Right cardiac atrium (tissue), 5 donors: Measurements from ENCODE around the gene MPRIP. TPM values are rescaled to one million over a fixed set of nuclear protein-coding genes. Genes with fewer than 3 reads are reported as not detected.
A peak's percentile ranks its signal among the peaks of the same experiment; 100 is the strongest.

ENCODE experiments used
- ATAC-seq, 2 donors: fragments of 200-7000 bp; cut with Tn5 transposase; one replicate each; pipeline versions ENCODE4 v1.8.0 to v1.9.1; 2020; ENCODE audit warnings: moderate library complexity in 2 of 2, mild to moderate bottlenecking in 1 of 2
- DNase-seq, 3 donors: peaks; one replicate each; pipeline ENCODE4 v3.0.0-alpha.2; 2020
- H3K27ac ChIP-seq: one replicate; pipeline ENCODE4 v1.5.1; 2013; ENCODE audit warnings: mild to moderate bottlenecking, low read length, control low read depth, moderate library complexity
- H3K27me3 ChIP-seq: one replicate; pipeline ENCODE4 v1.6.1; 2013; ENCODE audit not compliant: control insufficient read depth, insufficient read depth
- H3K4me1 ChIP-seq: one replicate; pipeline ENCODE4 v1.6.1; 2013; ENCODE audit warnings: low read length; ENCODE audit not compliant: control insufficient read depth, insufficient read depth
- H3K4me3 ChIP-seq: one replicate; pipeline ENCODE4 v1.5.1; 2013; ENCODE audit warnings: low read length, control low read depth
- H3K9me3 ChIP-seq: one replicate; pipeline ENCODE4 v1.6.1; 2013; ENCODE audit warnings: low read length; ENCODE audit not compliant: control insufficient read depth
- WGBS: extraction: QIAGEN DNeasy Blood & Tissue Kit; methylation state at CpG from one replicate; pipeline ENCODE4 v1.1.7; 2013; 5-methylcytosine and 5-hydroxymethylcytosine counted together
- intact Hi-C, 4 donors: fragments of 100-400 bp; cut with DNase I; formaldehyde crosslinking; loops; one replicate each; pipeline versions ENCODE4 v1.11.0 to v1.14.0; 2022 to 2023
- polyA plus RNA-seq: library from polyadenylated mRNA; stranded (reverse); fragments of 200-250 nt; gene quantifications from one replicate; pipeline ENCODE4 v1.2.3, GENCODE V29; 2013
- total RNA-seq, 4 donors: library from RNA; stranded (reverse); fragmentation: NEBNext Ultra II Directional; extraction: Animal tissue kit (Norgen Biotek cat#: 25700); gene quantifications; one replicate each; pipeline ENCODE4 v1.2.1, GENCODE V29; 2021
- donor health status: healthy with polysubstance abuse.
- donor health status: DM: no; HTN: yes; CAD: no.
- donor health status: DM: no; HTN: no; CAD: no.
- donor health status: DM: no; HTN: yes; CAD: no; lungs with severe emphysema.
- donor health status: DM: yes; HTN: yes; CAD: no.

The MPRIP gene
- total and polyA plus RNA-seq, 5 donors = 228 to 331 (median 312) TPM

DNA sequence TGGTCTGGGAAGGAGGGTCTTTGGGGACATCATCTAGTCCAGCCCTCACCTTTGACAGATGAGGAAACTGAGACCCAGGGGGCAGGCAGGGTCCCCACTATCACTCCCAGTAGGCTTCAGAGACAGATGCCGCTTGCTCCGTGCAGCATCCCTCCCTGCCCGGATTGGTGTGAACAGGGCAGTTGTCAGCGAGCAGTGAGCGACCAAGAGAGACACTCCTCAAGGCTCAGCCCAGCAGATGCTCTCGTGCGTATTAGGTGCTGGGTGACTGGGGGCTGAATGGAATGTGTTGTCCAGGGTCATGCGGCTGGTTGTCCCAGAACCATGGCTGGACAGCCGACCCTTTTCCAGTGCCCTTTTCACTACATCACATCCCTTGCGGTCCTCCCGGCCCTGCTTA is 49.0 kb downstream of the MPRIP start:
- intact Hi-C loops = no loop called here
- Histone ChIP-seq H3K9me3 (no peaks in the 10 kb centered on the region), H3K27me3 (no peaks in the 10 kb centered on the region), H3K4me1 (peaks cover 24% of the 10 kb centered on the region), H3K27ac (no peak overlapping the region), H3K4me3 (no peak overlapping the region)
- DNase-seq (no peak), ATAC-seq (no peak)
- 85% methylated on average over 11 of the region's 11 CpGs for WGBS

DNA sequence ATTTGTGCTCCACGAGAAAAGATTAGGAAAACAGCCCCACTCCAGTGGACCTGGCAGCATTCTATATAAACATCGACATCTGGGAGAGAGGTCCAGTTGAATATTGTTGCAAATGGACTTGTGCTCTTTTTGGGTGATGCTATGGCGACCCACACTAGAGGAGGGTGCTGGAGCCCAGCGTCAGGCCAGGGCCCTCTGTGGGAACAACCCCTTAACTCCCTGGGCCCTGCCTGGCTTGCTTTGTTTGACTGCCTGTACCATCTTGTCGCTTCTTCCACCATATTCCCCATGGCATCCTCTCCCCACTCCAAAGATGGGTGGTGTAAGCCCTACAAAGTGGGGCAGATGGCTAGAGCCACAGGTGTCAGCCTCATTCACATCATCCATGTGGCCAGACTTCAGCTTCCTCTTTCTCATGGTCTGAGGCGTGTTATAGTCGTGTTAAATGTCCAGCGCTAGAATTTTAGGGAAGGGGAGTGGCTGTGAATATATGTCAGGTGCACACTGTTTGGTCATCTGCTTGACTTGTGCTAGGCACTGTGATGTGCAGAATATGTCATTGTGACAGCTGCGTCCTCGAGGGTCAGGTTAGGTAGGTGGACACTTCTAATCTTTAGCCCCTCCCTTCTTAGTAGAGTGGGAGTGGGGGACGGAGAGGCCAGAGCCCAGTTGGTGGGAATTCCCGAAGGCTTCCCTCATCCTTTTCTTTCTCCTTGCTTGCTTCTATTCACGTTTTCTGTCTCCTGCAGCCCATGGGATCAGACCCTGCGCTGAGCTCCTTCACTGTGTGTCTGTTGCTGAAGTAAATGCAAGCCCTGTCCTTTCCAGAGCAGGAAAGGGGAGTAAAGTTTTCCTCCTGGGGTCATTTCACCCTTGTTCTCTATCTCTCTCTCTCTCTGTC is 49.8 kb downstream of the MPRIP start:
- peak in 1 of 3 donors; percentile 3 for DNase-seq

DNA sequence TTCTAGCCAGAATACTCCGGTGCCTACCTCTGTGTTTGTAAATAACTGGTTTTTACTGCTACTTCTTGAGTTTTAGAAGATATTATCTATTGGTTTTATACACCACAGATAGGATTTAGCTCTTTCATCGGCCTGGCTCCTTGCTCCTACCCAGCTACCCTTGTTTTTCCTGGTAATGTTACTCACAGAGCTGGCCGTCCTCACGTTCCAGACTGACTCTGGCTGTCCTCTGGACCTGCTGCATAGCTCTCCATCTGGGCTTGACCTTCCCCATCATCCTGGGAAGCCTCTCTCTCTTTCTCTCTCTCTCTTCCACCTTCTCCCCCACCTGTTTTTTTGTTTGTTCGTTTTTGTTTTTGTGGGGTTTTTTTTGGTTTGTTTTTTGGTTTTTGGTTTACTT is 51.5 kb downstream of the MPRIP start:
- peak in 1 of 3 donors; percentile 26 for DNase-seq
- no peaks in the 10 kb centered on the region for H3K9me3 ChIP-seq
- no peak overlapping the region for H3K4me3 ChIP-seq
- intact Hi-C loops = no loop called here
- no peak overlapping the region for H3K27ac ChIP-seq
- ATAC-seq = no peak
- peaks cover 35% of the 10 kb centered on the region for H3K4me1 ChIP-seq
- whole genome bisulfite sequencing = 50% methylated on average over 5 of the region's 5 CpGs
- no peaks in the 10 kb centered on the region for H3K27me3 ChIP-seq

More for the DNA sequence above, 49.8 kb downstream of the MPRIP start:
- Histone ChIP-seq H3K27ac (no peak overlapping the region), H3K27me3 (no peaks in the 10 kb centered on the region), H3K4me1 (peaks cover 30% of the 10 kb centered on the region), H3K9me3 (no peaks in the 10 kb centered on the region), H3K4me3 (no peak overlapping the region)
- 77% methylated on average over 14 of the region's 14 CpGs for WGBS
- no peak for ATAC-seq
- intact Hi-C loops = no loop called here

DNA sequence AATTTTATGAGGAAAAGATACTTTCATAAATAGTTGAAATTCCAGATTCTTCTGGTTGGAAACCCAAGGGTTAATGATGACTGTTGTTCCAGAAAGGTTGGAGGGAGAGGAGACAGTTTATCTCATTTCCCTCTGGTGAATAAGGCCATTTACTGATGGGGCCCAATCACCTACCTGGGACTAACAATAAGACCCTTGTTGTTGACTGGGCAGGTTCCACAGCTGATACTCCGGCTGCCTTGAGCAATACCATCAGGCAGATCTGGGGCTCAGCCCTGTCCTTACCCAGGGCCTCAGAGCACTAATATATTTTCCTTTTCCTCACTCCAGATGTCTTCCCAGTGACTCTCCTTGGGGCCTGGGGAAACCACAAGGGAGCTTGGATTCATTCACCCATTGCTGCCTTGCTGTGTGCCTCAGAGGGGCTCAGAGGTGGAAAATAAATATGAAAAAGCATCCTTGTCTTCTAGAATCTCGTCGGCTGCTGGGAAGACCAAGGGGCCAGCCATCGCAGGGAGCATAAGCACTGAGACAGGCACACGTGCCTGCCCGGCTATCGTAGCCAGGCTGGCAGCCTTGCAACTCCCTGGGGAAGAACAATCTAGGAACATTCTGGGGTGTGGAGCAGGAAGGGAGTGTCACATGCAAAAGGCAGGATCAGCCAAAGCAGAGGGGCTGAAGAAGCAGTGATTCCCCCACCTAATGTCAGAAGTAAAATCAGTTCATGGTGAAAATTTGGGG is 54.4 kb downstream of the MPRIP start:
- peaks cover 39% of the 10 kb centered on the region for H3K4me1 ChIP-seq
- 26% methylated on average over 7 of the region's 7 CpGs for WGBS
- peak overlapping the region; percentile 25 for H3K27ac ChIP-seq
- ATAC-seq (peak; percentile 47 to 72), DNase-seq (peak in 1 of 3 donors; percentile 81)
- no peaks in the 10 kb centered on the region for H3K9me3 ChIP-seq
- intact Hi-C loops = loop anchor here in 1 of 4 donors (5.0 kb wide), 1 partner anchor 34 kb away; no protein-coding TSS in a partner anchor
- no peaks in the 10 kb centered on the region for H3K27me3 ChIP-seq
- no peak overlapping the region for H3K4me3 ChIP-seq

DNA sequence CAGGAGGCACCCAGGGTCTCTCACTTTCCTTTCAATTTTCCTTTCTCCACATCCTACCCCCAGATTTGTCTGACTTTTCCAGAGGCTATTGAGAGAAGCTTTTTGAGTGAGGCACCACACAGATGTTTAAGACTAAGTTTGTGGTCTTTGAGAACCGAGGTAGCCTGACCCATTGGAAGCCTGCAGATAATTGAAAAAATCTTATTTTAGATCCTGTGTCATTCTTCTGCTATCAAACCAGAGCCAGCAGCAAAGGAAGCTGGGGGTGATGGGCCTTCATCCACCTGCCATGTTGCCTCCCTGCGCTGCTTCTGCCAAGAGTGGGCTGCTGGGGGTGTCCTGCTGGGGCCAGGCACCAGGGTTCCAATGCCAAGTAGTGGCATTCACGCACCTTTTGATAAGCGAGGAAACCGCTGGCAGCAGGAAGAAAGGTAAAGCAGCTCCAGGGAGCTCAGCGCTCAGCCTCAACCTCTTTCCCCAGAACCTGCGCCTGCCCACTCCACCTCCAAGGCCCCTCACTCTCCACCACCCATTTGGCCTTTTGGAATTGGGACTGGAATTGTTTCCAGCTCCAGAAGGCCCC is 55.6 kb downstream of the MPRIP start:
- intact Hi-C loops = loop anchor here in 1 of 4 donors (5.0 kb wide), 1 partner anchor 36 kb away; no protein-coding TSS in a partner anchor
- no peak overlapping the region for H3K4me3 ChIP-seq
- DNase-seq = no peak
- H3K4me1 ChIP-seq = peaks cover 41% of the 10 kb centered on the region
- WGBS = 76% methylated on average over 7 of the region's 7 CpGs
- ATAC-seq = no peak
- no peaks in the 10 kb centered on the region for H3K9me3 ChIP-seq
- H3K27me3 ChIP-seq = no peaks in the 10 kb centered on the region
- H3K27ac ChIP-seq = peak overlapping the region; percentile 65

DNA sequence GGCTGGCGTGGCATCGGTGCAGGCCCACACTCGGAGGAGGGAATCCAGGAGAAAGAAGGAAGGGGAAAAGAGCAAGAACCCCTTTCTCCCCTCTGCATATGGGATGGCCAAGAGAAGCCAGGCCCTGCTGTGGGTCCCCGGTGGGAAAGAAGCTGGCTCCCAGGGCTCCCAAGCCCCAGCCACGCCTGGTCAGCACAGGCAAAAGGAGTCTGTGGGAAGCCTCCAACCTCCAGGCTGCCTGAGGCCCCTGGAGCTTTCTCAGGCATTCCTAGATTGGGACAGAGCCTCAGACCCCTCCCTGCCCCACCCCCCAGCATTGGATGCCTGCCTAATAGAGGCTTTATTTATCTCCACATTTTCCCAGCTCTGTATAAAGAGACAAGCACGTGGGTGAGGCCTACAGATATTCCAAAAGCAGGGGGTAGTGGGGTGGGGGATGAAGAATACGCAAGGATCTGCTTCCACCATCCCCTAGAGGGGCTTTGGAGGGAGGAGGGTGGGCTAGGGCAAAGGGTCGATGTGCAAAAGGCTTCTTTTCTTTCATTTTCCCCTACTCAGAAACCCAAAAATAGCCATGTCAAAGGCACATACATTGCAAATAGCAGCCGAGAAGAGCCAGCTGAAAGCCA is 56.4 kb downstream of the MPRIP start:
- DNase-seq = peak; percentile 62 to 86 (median 83)
- H3K4me1 ChIP-seq = peaks cover 49% of the 10 kb centered on the region
- WGBS = 37% methylated on average over 9 of the region's 9 CpGs
- peak overlapping the region; percentile 65 for H3K27ac ChIP-seq
- intact Hi-C loops = loop anchor here in 1 of 4 donors (5.0 kb wide), 1 partner anchor 36 kb away; no protein-coding TSS in a partner anchor
- no peaks in the 10 kb centered on the region for H3K9me3 ChIP-seq
- no peaks in the 10 kb centered on the region for H3K27me3 ChIP-seq
- peak; percentile 67 to 75 for ATAC-seq
- no peak overlapping the region for H3K4me3 ChIP-seq

DNA sequence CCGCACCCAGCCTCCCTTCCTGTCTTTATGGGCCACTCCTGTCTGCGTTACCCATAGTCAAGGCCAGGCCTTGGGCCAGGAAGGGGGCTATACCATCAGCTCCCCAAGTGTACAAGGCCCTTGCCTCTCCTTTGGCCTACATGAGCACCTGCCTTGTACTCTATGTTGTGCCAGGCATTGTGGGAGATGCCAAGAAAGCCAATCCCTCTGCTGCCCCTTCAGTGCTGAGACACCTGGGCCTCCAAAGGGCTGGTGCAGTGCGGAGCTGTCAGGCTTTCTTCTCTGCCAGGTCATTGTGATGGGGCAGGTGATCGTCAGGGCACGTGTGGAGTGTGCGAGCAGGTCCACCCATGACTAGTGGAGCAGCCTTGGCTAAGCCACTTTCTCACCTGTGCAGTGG is 59.9 kb downstream of the MPRIP start:
- no peak for ATAC-seq
- Histone ChIP-seq H3K27ac (no peak overlapping the region), H3K27me3 (no peaks in the 10 kb centered on the region), H3K4me3 (no peak overlapping the region), H3K4me1 (peaks cover 49% of the 10 kb centered on the region), H3K9me3 (no peaks in the 10 kb centered on the region)
- WGBS = 91% methylated on average over 6 of the region's 6 CpGs
- intact Hi-C loops = no loop called here
- peak in 1 of 3 donors; percentile 34 for DNase-seq

DNA sequence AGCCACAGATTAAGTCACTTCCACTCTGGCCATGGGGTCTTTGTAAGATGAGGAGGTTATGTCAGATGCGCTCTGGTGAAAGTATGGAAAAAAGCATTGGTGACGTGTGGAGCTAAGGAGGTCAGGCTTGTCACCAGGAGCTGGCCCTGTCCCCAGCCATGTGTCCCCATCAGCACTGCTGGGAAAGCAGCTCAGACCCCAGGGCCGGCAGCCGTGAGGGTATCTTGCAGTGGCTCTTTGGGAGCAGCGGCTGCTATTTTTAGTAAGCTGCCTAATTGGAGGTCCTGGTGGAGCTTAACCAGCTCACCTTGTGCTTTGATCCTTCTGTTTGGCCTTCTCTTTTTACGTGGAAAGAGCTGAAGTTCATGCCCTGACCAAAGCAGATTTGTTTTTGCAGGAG is 60.9 kb downstream of the MPRIP start:
- H3K4me3 ChIP-seq = no peak overlapping the region
- H3K4me1 ChIP-seq = peaks cover 54% of the 10 kb centered on the region
- no peak for DNase-seq
- intact Hi-C loops = no loop called here
- H3K27ac ChIP-seq = peak overlapping the region; percentile 31
- 62% methylated on average over 6 of the region's 6 CpGs for WGBS
- H3K27me3 ChIP-seq = no peaks in the 10 kb centered on the region
- no peak for ATAC-seq
- no peaks in the 10 kb centered on the region for H3K9me3 ChIP-seq

DNA sequence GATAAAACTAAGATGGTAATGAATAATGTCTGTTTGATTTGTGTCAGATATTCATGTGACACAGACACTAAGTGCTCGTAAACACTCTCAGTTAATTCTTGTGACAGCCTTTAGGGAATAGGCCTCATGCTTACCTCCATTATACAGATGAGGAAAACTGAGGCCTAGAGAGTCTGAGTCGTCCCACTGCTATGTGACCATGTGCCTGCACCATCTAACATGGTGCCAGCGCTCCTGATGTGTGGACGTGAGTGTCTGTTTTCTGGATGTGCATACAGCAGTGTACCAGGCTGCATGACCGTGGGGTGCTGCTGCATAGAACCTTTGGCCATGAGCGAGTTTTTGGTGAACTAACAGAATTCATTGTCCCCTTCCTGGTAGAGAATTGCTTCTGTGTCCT is 61.8 kb downstream of the MPRIP start:
- Histone ChIP-seq H3K9me3 (no peaks in the 10 kb centered on the region), H3K27me3 (no peaks in the 10 kb centered on the region), H3K4me3 (no peak overlapping the region), H3K27ac (no peak overlapping the region), H3K4me1 (peaks cover 52% of the 10 kb centered on the region)
- no peak for ATAC-seq
- intact Hi-C loops = no loop called here
- 92% methylated on average over 6 of the region's 6 CpGs for WGBS
- DNase-seq = no peak

DNA sequence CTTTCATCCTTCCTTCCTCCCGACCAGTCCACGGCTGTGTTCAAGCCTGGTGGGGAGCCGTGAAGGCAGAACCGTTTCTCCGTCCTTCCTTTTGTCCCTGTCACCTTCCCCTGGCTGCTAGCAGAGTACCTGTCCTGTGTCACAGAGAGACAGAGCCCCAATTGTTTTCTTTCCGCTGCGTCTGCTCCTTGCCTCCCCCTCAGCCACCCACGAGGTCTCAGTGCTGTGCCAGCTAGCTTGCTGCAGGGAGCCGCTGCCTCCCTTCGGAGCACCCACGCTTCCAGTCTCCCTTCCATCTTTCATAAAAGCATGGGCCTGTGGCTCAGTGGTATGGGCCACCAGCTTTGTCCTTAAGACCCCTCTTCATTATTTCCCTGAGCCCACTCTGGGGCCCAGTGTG is 62.2 kb downstream of the MPRIP start:
- ATAC-seq (no peak), DNase-seq (no peak)
- H3K4me1 ChIP-seq = peaks cover 53% of the 10 kb centered on the region
- 71% methylated on average over 11 of the region's 11 CpGs for WGBS
- no peak overlapping the region for H3K27ac ChIP-seq
- intact Hi-C loops = no loop called here
- no peak overlapping the region for H3K4me3 ChIP-seq
- no peaks in the 10 kb centered on the region for H3K27me3 ChIP-seq
- no peaks in the 10 kb centered on the region for H3K9me3 ChIP-seq
